IMR-90 (cell line): ENCODE measurements around the gene PTK6. TPM values are rescaled to one million over a fixed set of nuclear protein-coding genes. Genes with fewer than 3 reads are reported as not detected.

Experiments used
- ATAC-seq: fragments of 200-7000 bp; cut with Tn5 transposase; 2 replicates; pipeline ENCODE4 v1.9.1; 2020; ENCODE audit warnings: low read depth, mild to moderate bottlenecking, moderate library complexity
- BruUV-seq: library from RNA; stranded (reverse); fragments of 400-500 nt; replicated peaks from 2 replicates; lab custom pipeline; 2021; lab: Mats Ljungman, UMichigan
- CTCF ChIA-PET: fragments of 300-600 bp; formaldehyde crosslinking; extraction: SDS; loops from one replicate; lab custom pipeline; 2021; ENCODE audit warnings: antibody characterized with exemption; lab: Yijun Ruan, JAX
- POLR2A ChIA-PET: fragments of 300-600 bp; sonication (Branson Sonifier 250); formaldehyde crosslinking; loops from one replicate; lab custom pipeline; 2022; ENCODE audit warnings: antibody characterized with exemption; ENCODE audit not compliant: unreplicated experiment; lab: Charles Lee
- DNase-seq: peaks from one replicate; pipeline ENCODE4 v3.0.0; 2013
- H2AFZ ChIP-seq: replicated peaks from 2 replicates; pipeline ENCODE3; 2013; ENCODE audit warnings: low read length, mild to moderate bottlenecking; ENCODE audit not compliant: poor library complexity
- H2AK5ac ChIP-seq: 2 replicates; pipeline ENCODE4 v1.6.1; 2013; ENCODE audit warnings: low read depth, low read length, inconsistent platforms
- H2AK9ac ChIP-seq: replicated peaks from 2 replicates; pipeline ENCODE3; 2013; ENCODE audit warnings: mild to moderate bottlenecking, low read depth, low read length, moderate library complexity; ENCODE audit not compliant: poor library complexity
- H2BK120ac ChIP-seq: 2 replicates; pipeline ENCODE4 v1.6.1; 2013; ENCODE audit warnings: low read depth, low read length, inconsistent platforms
- H2BK15ac ChIP-seq: 3 replicates; pipeline ENCODE4 v1.6.1; 2013; ENCODE audit warnings: low read depth, low read length, inconsistent platforms
- H2BK20ac ChIP-seq: 2 replicates; pipeline ENCODE4 v1.6.1; 2013; ENCODE audit warnings: low read depth, mild to moderate bottlenecking, inconsistent platforms, low read length, moderate library complexity
- H2BK5ac ChIP-seq: 2 replicates; pipeline ENCODE4 v1.6.1; 2013; ENCODE audit warnings: mild to moderate bottlenecking, low read depth, low read length, inconsistent platforms; ENCODE audit not compliant: poor library complexity, severe bottlenecking
- H3K14ac ChIP-seq: replicated peaks from 2 replicates; pipeline ENCODE4 v1.6.1; 2013; ENCODE audit warnings: low read depth, low read length, inconsistent platforms
- H3K18ac ChIP-seq: 2 replicates; pipeline ENCODE4 v1.6.1; 2013; ENCODE audit warnings: low read depth, low read length, control low read depth
- H3K23ac ChIP-seq: 2 replicates; pipeline ENCODE4 v1.6.1; 2013; ENCODE audit warnings: low read depth, low read length, inconsistent platforms
- H3K27ac ChIP-seq: 2 replicates; pipeline ENCODE4 v1.5.1; 2013; ENCODE audit warnings: mild to moderate bottlenecking, control low read depth, low read length; ENCODE audit not compliant: insufficient read depth
- H3K27me3 ChIP-seq: 2 replicates; pipeline ENCODE4 v1.6.1; 2013; ENCODE audit warnings: low read length; ENCODE audit not compliant: control insufficient read depth, insufficient read depth
- H3K36me3 ChIP-seq: 2 replicates; pipeline ENCODE4 v1.6.1; 2013; ENCODE audit warnings: low read length, mixed read lengths; ENCODE audit not compliant: control insufficient read depth, insufficient read depth
- H3K4ac ChIP-seq: 2 replicates; pipeline ENCODE4 v1.6.1; 2013; ENCODE audit warnings: low read depth, low read length, inconsistent platforms
- H3K4me1 ChIP-seq: 2 replicates; pipeline ENCODE4 v1.6.1; 2013; ENCODE audit warnings: low read length, mixed read lengths; ENCODE audit not compliant: control insufficient read depth, insufficient read depth
- H3K4me2 ChIP-seq: 2 replicates; pipeline ENCODE4 v1.6.1; 2013; ENCODE audit warnings: low read depth, mild to moderate bottlenecking, control low read depth, low read length, moderate library complexity
- H3K4me3 ChIP-seq: 2 replicates; pipeline ENCODE4 v1.5.1; 2013; ENCODE audit warnings: low read depth, mild to moderate bottlenecking, control low read depth, low read length, moderate library complexity; ENCODE audit not compliant: insufficient read depth
- H3K56ac ChIP-seq: 2 replicates; pipeline ENCODE4 v1.6.1; 2013; ENCODE audit warnings: low read length, inconsistent platforms; ENCODE audit not compliant: insufficient read depth; ENCODE audit errors: extremely low read depth
- H3K79me1 ChIP-seq, 2 experiments: 2 replicates each; pipeline ENCODE4 v1.6.1; 2013; ENCODE audit warnings: low read length in 2 of 2, inconsistent platforms in 1 of 2, low read depth in 1 of 2
- H3K9ac ChIP-seq: 2 replicates; pipeline ENCODE4 v1.6.1; 2013; ENCODE audit warnings: low read depth, low read length, control low read depth
- H3K9me1 ChIP-seq: 2 replicates; pipeline ENCODE4 v1.6.1; 2013; ENCODE audit warnings: low read length, inconsistent platforms; ENCODE audit not compliant: insufficient read depth
- H3K9me3 ChIP-seq: 2 replicates; pipeline ENCODE4 v1.6.1; 2013; ENCODE audit warnings: low read length; ENCODE audit not compliant: control insufficient read depth, insufficient read depth
- H4K20me1 ChIP-seq: 2 replicates; pipeline ENCODE4 v1.6.1; 2013; ENCODE audit warnings: low read length, inconsistent platforms; ENCODE audit not compliant: insufficient read depth
- H4K5ac ChIP-seq: 2 replicates; pipeline ENCODE4 v1.6.1; 2013; ENCODE audit warnings: mild to moderate bottlenecking, low read depth, low read length, control low read depth
- H4K8ac ChIP-seq, 2 experiments: 2 replicates each; pipeline ENCODE4 v1.6.1; 2013; ENCODE audit warnings: low read depth in 2 of 2, low read length in 2 of 2, control low read depth in 1 of 2, inconsistent platforms in 1 of 2
- H4K91ac ChIP-seq: 2 replicates; pipeline ENCODE4 v1.6.1; 2013; ENCODE audit warnings: low read depth, low read length, inconsistent platforms; ENCODE audit not compliant: insufficient read depth
- CHD1 ChIP-seq: IDR thresholded peaks from 2 replicates; pipeline ENCODE4 v1.6.1; 2012; ENCODE audit warnings: low read depth, low read length, improper control_type of control experiment
- FOS ChIP-seq: fragments of 150-350 bp; IDR thresholded peaks from 2 replicates; pipeline ENCODE4 v1.6.1; 2016; ENCODE audit warnings: low read depth, low read length
- MAZ ChIP-seq: IDR thresholded peaks from 2 replicates; pipeline ENCODE4 v1.6.1; 2012; ENCODE audit warnings: low read depth, mild to moderate bottlenecking, low read length, improper control_type of control experiment, moderate library complexity, borderline replicate concordance
- NFE2L2 ChIP-seq: fragments of 150-350 bp; IDR thresholded peaks from 2 replicates; pipeline ENCODE4 v1.6.1; 2016; ENCODE audit warnings: low read depth, mild to moderate bottlenecking, low read length
- WGBS, 2 experiments: methylation state at CpG; one replicate each; pipeline versions ENCODE4 v1.1.5 to v1.1.7; 2013; ENCODE audit warnings: missing lambda C conversion rate in 2 of 2; ENCODE audit not compliant: insufficient read length in 1 of 2; ENCODE audit errors: extremely low coverage in 2 of 2; 5-methylcytosine and 5-hydroxymethylcytosine counted together
- dilution Hi-C: fragments of 300-500 bp; cut with HindIII; formaldehyde crosslinking; loops from one replicate; pipeline ENCODE4 v1.14.3; 2018; ENCODE audit warnings: low sequenced_read_pairs; ENCODE audit not compliant: unreplicated experiment
- in situ Hi-C: fragments of 300-500 bp; cut with MboI; formaldehyde crosslinking; loops from 3 replicates; pipeline ENCODE4 v1.14.3; 2019; ENCODE audit warnings: low sequenced_read_pairs, inconsistent platforms, mixed read lengths
- intact Hi-C: fragments of 100-400 bp; cut with micrococcal nuclease; formaldehyde crosslinking; loops from 2 replicates; pipeline ENCODE4 v1.10.0; 2022
- polyA plus RNA-seq, 3 experiments: library from polyadenylated mRNA; depleted of rRNA; stranded (reverse); fragments of >200 nt; gene quantifications; 2 replicates each; pipeline ENCODE4 v1.2.3, GENCODE V29; 2012; ENCODE audit warnings: low replicate concordance in 1 of 3
- total RNA-seq: library from RNA; depleted of rRNA; stranded (reverse); fragments of >200 nt; gene quantifications from 2 replicates; pipeline ENCODE4 v1.2.3, GENCODE V29; 2012
- TF ChIP-seq, protein P1 (sequence below): conservative IDR thresholded peaks from 2 replicates; pipeline ENCODE4 v1.5.1; 2012; ENCODE audit warnings: mild to moderate bottlenecking, low read depth, low read length, improper control_type of control experiment
- TF ChIP-seq, protein P2 (sequence below): fragments of 150-350 bp; IDR thresholded peaks from 2 replicates; pipeline ENCODE4 v1.6.1; 2016; ENCODE audit warnings: low read depth, mild to moderate bottlenecking, low read length, moderate library complexity, borderline replicate concordance

PTK6 gene
- total and polyA plus RNA-seq, 2 of the 4 experiments (the other 2 are of a cell fraction) = not detected

DNA sequence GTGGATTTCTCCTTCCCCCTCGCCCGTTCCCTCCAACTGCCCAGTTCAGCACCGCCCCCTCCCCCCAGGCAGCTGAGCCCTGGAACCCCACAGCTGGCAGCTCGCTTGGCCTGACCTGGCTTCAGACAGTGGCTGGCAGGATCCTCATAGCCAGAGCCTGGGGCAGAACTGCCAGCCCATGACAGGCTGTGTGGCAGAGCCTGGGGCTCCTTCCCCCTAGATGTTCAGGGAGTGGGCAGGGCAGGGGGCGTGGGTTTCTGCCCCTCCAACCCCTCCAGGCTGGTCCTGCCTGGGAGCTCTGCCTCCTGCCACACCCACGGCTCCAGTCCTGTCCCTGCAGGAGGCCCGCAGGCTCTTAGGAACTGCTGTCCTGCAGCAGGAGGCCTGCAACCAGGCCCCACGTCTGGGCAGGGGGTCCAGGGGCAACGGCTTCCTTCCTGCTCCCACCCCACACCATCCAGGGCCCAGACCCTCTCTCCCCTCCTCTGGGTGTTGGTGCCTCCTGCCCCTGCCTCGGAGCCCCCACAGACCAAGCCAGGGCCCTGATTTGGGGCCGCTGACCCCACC, 55.1 kb downstream of the PTK6 start:
- no TSS peak for BruUV-seq
- no peak overlapping the region for H2BK5ac ChIP-seq
- H3K56ac ChIP-seq = no peak overlapping the region
- H2BK15ac ChIP-seq = no peak overlapping the region
- no peak overlapping the region for H3K9ac ChIP-seq
- no peak overlapping the region for H3K4me3 ChIP-seq
- no peak overlapping the region for H4K8ac ChIP-seq
- no peak overlapping the region for H3K4ac ChIP-seq
- POLR2A ChIA-PET = no interaction called here
- H2BK20ac ChIP-seq = no peak overlapping the region
- H3K27ac ChIP-seq = no peak overlapping the region
- dilution Hi-C loops (no loop called here), intact Hi-C loops (no loop called here), in situ Hi-C loops (no loop called here)
- H4K20me1 ChIP-seq = no peaks in the 10 kb centered on the region; the same call in 1 of the 2 replicates
- no peaks in the 10 kb centered on the region for H3K79me1 ChIP-seq
- no peak overlapping the region for H2AK9ac ChIP-seq
- peaks cover 47% of the 10 kb centered on the region for H3K27me3 ChIP-seq
- CTCF ChIA-PET = interaction anchor here (1.4 kb wide), 1 partner anchor 14 kb away, joined by 5 read pairs; no protein-coding TSS in a partner anchor
- no peak overlapping the region for H3K23ac ChIP-seq
- H3K9me1 ChIP-seq = no peaks in the 10 kb centered on the region
- no peak overlapping the region for H3K14ac ChIP-seq
- H4K91ac ChIP-seq = no peak overlapping the region
- no peak overlapping the region for H4K5ac ChIP-seq
- ATAC-seq = no peak
- DNase-seq = no peak
- TF ChIP-seq NFE2L2 (no peak), FOS (no peak), MAZ (no peak), CHD1 (no peak)
- TF ChIP-seq, protein P1, sequence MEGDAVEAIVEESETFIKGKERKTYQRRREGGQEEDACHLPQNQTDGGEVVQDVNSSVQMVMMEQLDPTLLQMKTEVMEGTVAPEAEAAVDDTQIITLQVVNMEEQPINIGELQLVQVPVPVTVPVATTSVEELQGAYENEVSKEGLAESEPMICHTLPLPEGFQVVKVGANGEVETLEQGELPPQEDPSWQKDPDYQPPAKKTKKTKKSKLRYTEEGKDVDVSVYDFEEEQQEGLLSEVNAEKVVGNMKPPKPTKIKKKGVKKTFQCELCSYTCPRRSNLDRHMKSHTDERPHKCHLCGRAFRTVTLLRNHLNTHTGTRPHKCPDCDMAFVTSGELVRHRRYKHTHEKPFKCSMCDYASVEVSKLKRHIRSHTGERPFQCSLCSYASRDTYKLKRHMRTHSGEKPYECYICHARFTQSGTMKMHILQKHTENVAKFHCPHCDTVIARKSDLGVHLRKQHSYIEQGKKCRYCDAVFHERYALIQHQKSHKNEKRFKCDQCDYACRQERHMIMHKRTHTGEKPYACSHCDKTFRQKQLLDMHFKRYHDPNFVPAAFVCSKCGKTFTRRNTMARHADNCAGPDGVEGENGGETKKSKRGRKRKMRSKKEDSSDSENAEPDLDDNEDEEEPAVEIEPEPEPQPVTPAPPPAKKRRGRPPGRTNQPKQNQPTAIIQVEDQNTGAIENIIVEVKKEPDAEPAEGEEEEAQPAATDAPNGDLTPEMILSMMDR = no peak
- TF ChIP-seq, protein P2, sequence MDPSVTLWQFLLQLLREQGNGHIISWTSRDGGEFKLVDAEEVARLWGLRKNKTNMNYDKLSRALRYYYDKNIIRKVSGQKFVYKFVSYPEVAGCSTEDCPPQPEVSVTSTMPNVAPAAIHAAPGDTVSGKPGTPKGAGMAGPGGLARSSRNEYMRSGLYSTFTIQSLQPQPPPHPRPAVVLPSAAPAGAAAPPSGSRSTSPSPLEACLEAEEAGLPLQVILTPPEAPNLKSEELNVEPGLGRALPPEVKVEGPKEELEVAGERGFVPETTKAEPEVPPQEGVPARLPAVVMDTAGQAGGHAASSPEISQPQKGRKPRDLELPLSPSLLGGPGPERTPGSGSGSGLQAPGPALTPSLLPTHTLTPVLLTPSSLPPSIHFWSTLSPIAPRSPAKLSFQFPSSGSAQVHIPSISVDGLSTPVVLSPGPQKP = no peak
- no peaks in the 10 kb centered on the region for H3K9me3 ChIP-seq
- no peaks in the 10 kb centered on the region for H3K4me1 ChIP-seq
- H2BK120ac ChIP-seq = no peak overlapping the region
- WGBS, 2 experiments = no CpG with 5 or more reads among the region's 11 CpGs
- H2AK5ac ChIP-seq = no peak overlapping the region
- H3K4me2 ChIP-seq = no peak overlapping the region
- no peak overlapping the region for H3K18ac ChIP-seq
- no peaks in the 10 kb centered on the region for H3K36me3 ChIP-seq
- H2AFZ ChIP-seq = no peak overlapping the region
